T-helper 9 cell (primary cell): ENCODE measurements around the gene ATP8B3.

Source experiments
- DNase-seq: peaks from one replicate; pipeline ENCODE4 v3.0.0-alpha.2; 2020

Gene ATP8B3

GRCh38 chr19:1796395-1797142 lies 15.5 kb downstream of the ATP8B3 start:
- no peak for DNase-seq

- no peak for DNase-seq
These were observed 17.5 kb downstream of the ATP8B3 start for GRCh38 chr19:1794424-1795172.

- DNase-seq: no peak
These were observed 20.2 kb downstream of the ATP8B3 start for GRCh38 chr19:1791879-1792278.

- no peak for DNase-seq
These were observed 21.9 kb downstream of the ATP8B3 start for GRCh38 chr19:1790054-1790792.

- DNase-seq: no peak
These were observed 22.6 kb downstream of the ATP8B3 start for GRCh38 chr19:1789261-1790041.

GRCh38 chr19:1787116-1787515 lies 25.0 kb downstream of the ATP8B3 start:
- no peak for DNase-seq

- no peak for DNase-seq
These were observed 25.4 kb downstream of the ATP8B3 start for GRCh38 chr19:1786668-1787067.

GRCh38 chr19:1785310-1785709 lies 26.8 kb downstream of the ATP8B3 start:
- DNase-seq: no peak

- no peak for DNase-seq
These were observed 28.2 kb downstream of the ATP8B3 start for GRCh38 chr19:1783874-1784273.

- DNase-seq: no peak
These were observed 28.7 kb downstream of the ATP8B3 start for GRCh38 chr19:1783354-1783753.

GRCh38 chr19:1782521-1782920 lies 29.6 kb downstream of the ATP8B3 start:
- DNase-seq: no peak

- no peak for DNase-seq
These were observed 31.7 kb downstream of the ATP8B3 start for GRCh38 chr19:1780272-1780958.

GRCh38 chr19:1779574-1779973 lies 32.5 kb downstream of the ATP8B3 start:
- no peak for DNase-seq

GRCh38 chr19:1777149-1777548 lies 34.9 kb downstream of the ATP8B3 start:
- DNase-seq: no peak

GRCh38 chr19:1776606-1777147 lies 35.4 kb downstream of the ATP8B3 start:
- DNase-seq: no peak

GRCh38 chr19:1775951-1776605 lies 36.0 kb downstream of the ATP8B3 start:
- no peak for DNase-seq

GRCh38 chr19:1774989-1775772 lies 36.9 kb downstream of the ATP8B3 start:
- DNase-seq: no peak

- no peak for DNase-seq
These were observed 38.9 kb downstream of the ATP8B3 start for GRCh38 chr19:1773184-1773583.

GRCh38 chr19:1770866-1771576 lies 41.1 kb downstream of the ATP8B3 start:
- DNase-seq: no peak

- no peak for DNase-seq
These were observed 42.5 kb downstream of the ATP8B3 start for GRCh38 chr19:1769645-1769985.
